Thyroid gland (tissue), 4 donors: ENCODE results near the gene RAB20. TPM values are rescaled to one million over a fixed set of nuclear protein-coding genes. Genes with fewer than 3 reads are reported as not detected.

Source experiments
- DNase-seq, 2 donors: peaks; one replicate each; pipeline ENCODE4 v3.0.0-alpha.2; 2019
- H3K27ac ChIP-seq, 3 donors: fragments of 200-600 bp; sonication (generic); 1 replicate in 2 of 3; 2 replicates in 1 of 3; pipeline ENCODE4 v1.5.1; 2016 to 2019; ENCODE audit warnings: mild to moderate bottlenecking in 1 of 3, moderate library complexity in 1 of 3
- H3K27me3 ChIP-seq: fragments of 200-600 bp; sonication (generic); one replicate; pipeline ENCODE4 v1.5.1; 2019
- H3K36me3 ChIP-seq, 2 donors: fragments of 200-600 bp; sonication (generic); one replicate each; pipeline ENCODE4 v1.5.1; 2016 to 2019
- H3K4me1 ChIP-seq, 2 donors: fragments of 200-600 bp; sonication (generic); one replicate each; pipeline ENCODE4 v1.5.1; 2017 to 2019
- H3K4me3 ChIP-seq, 3 donors: fragments of 200-600 bp; sonication (generic); replicated peaks in 1 of 3; 1 replicate in 2 of 3; 2 replicates in 1 of 3; pipeline ENCODE4 v1.5.1; 2016; ENCODE audit warnings: mild to moderate bottlenecking in 1 of 3
- H3K9me3 ChIP-seq: fragments of 200-600 bp; sonication (generic); one replicate; pipeline ENCODE4 v1.5.1; 2017
- POLR2A ChIP-seq, 2 donors: fragments of 450-650 bp; IDR thresholded peaks; one replicate each; pipeline ENCODE4 v1.6.1; 2017; ENCODE audit warnings: antibody characterized with exemption in 2 of 2, mild to moderate bottlenecking in 2 of 2, moderate library complexity in 1 of 2
- WGBS, 2 donors: methylation state at CpG; one replicate each; pipeline ENCODE4 v1.1.5; 2017; 5-methylcytosine and 5-hydroxymethylcytosine counted together
- intact Hi-C: fragments of 100-400 bp; cut with DNase I; formaldehyde crosslinking; loops from one replicate; pipeline ENCODE4 v1.15.1; 2023
- total RNA-seq, 4 donors: library from RNA; depleted of rRNA; stranded (reverse); fragments of >200 nt; gene quantifications; one replicate each; pipeline ENCODE4 v1.2.3, GENCODE V29; 2016
- TF ChIP-seq, protein P1 (sequence below), 6 experiments: fragments of 200-600 bp in 3 of 6; fragments of 450-650 bp in 3 of 6; sonication (generic) in 3 of 6; IDR thresholded peaks; one replicate each; pipeline ENCODE4 v1.5.1; 2016 to 2019; ENCODE audit warnings: antibody characterized with exemption in 6 of 6, mild to moderate bottlenecking in 2 of 6, inconsistent platforms in 1 of 6, moderate library complexity in 1 of 6

RAB20 gene
- total RNA-seq, 4 donors from 2014 or later = 21.0 to 60.5 (median 43.5) TPM

GRCh38 chr13:110509971-110510786, 51.3 kb downstream of the RAB20 start:
- Histone ChIP-seq H3K4me1 (peaks cover 26% of the 10 kb centered on the region in 2 donors), H3K4me3 (no peak overlapping the region), H3K9me3 (no peaks in the 10 kb centered on the region), H3K27me3 (no peaks in the 10 kb centered on the region), H3K36me3 (peaks cover 37 to 50% of the 10 kb centered on the region in 2 donors), H3K27ac (no peak overlapping the region)
- no peak for DNase-seq
- TF ChIP-seq, protein P1, sequence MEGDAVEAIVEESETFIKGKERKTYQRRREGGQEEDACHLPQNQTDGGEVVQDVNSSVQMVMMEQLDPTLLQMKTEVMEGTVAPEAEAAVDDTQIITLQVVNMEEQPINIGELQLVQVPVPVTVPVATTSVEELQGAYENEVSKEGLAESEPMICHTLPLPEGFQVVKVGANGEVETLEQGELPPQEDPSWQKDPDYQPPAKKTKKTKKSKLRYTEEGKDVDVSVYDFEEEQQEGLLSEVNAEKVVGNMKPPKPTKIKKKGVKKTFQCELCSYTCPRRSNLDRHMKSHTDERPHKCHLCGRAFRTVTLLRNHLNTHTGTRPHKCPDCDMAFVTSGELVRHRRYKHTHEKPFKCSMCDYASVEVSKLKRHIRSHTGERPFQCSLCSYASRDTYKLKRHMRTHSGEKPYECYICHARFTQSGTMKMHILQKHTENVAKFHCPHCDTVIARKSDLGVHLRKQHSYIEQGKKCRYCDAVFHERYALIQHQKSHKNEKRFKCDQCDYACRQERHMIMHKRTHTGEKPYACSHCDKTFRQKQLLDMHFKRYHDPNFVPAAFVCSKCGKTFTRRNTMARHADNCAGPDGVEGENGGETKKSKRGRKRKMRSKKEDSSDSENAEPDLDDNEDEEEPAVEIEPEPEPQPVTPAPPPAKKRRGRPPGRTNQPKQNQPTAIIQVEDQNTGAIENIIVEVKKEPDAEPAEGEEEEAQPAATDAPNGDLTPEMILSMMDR (IDR thresholded peaks at IDR 0.05) = no peak
- no peak for TF ChIP-seq POLR2A (IDR thresholded peaks at IDR 0.05)
- intact Hi-C loops = loop anchor here (10.0 kb wide), 1 partner anchor 55 kb away; the partner anchor contains the start of gene RAB20
- 67 to 72% methylated on average over 18 of the region's 18 CpGs for WGBS, 2 donors

DNA sequence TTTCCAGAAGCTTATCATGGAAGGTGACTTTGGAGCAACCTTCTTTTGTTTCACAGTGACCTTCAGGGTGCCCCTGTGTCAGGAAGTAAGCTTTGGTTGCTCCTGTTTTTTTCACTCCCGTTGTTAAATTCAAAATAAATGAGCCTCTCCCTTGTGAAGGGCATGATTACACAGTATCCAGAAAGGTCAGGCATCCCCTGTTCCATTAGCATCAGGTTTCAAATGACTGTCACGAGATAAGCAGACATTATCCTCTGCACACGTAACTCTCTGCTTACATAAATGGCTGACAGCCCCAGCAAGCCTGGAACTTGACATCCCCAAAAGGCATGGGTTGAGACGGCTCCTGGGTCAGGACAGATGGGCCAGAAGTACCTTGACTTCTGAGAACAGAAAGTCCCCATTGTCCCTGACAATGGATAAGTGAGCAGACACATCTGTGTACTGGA, 52.0 kb downstream of the RAB20 start:
- Histone ChIP-seq H3K36me3 (peaks cover 37 to 53% of the 10 kb centered on the region in 2 donors), H3K27ac (no peak overlapping the region), H3K4me3 (no peak overlapping the region), H3K27me3 (no peaks in the 10 kb centered on the region), H3K9me3 (no peaks in the 10 kb centered on the region), H3K4me1 (peaks cover 26% of the 10 kb centered on the region in 2 donors)
- no peak for DNase-seq
- TF ChIP-seq POLR2A (IDR thresholded peaks at IDR 0.05) = no peak
- TF ChIP-seq, protein P1 (IDR thresholded peaks at IDR 0.05) = no peak
- 71 to 77% methylated on average over 4 of the region's 4 CpGs for WGBS, 2 donors
- intact Hi-C loops = loop anchor here (10.0 kb wide), 1 partner anchor 55 kb away; the partner anchor contains the start of gene RAB20

DNA sequence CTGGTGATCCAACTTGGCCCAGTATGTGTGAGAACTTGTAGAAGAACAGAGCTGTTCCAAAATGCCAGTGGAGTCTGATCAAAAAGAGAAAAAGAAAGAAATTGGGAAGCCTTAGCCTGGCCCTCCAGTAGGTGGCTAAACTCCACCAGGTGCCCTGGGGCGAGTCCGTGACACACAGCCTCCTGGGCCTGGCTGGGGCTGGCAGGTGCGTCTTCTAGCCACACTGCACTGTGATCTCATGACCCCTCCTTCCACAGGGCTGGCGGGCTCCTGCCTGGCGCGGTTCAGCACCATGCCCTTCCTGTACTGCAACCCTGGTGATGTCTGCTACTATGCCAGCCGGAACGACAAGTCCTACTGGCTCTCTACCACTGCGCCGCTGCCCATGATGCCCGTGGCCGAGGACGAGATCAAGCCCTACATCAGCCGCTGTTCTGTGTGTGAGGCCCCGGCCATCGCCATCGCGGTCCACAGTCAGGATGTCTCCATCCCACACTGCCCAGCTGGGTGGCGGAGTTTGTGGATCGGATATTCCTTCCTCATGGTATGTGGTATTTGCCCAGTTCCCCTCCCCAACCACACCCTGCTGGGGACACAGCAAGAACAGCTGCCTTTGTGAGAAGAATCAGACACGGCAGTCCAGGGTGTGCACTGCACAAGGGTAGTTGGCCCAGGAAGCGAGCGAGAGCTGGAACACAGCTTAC, 53.7 kb downstream of the RAB20 start:
- WGBS, 2 donors = 91 to 95% methylated on average over 23 of the region's 23 CpGs

DNA sequence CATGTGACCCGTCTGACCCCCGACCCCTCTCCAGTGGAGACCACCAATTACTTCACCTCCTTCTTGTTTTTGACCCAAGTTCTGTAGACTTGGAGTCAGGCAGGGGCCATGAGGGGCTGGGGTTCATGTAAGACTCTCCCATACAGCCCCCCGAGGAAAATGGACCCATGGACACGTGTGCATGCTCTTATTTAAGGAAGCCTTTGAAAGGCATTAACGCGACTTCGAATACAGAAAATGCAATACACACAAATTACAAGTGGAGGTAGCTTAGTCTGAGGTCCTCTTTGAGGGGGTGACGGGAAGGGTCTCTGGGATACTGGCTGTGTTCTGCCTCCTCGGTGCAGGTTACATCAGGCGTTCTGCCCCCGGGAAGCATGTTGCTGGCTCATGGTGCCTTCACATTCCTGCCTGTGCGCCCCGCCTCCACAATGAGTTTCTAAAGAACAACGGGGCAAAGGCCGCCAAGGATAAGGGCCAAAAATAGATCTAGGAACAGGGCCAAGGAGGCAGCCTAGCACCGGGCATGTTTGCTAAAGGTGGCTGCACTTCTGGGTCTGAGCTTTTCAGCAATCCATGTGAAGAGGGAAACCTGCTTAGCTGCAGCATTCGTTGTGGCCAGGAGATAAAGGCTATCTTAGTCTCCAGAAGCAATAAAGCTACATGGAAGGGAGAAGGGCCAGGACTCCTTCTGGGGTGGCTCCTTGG, 54.5 kb downstream of the RAB20 start:
- Histone ChIP-seq H3K4me3 (no peak overlapping the region), H3K27me3 (no peaks in the 10 kb centered on the region), H3K9me3 (no peaks in the 10 kb centered on the region), H3K36me3 (peaks cover 47 to 68% of the 10 kb centered on the region in 2 donors), H3K4me1 (peaks cover 26% of the 10 kb centered on the region in 2 donors), H3K27ac (peak overlapping the region; percentile 69 to 92 (median 90))
- intact Hi-C loops = loop anchor here (10.0 kb wide), 1 partner anchor 58 kb away; the partner anchor contains the start of gene RAB20
- WGBS, 2 donors = 43 to 57% methylated on average over 17 of the region's 17 CpGs
- TF ChIP-seq POLR2A (IDR thresholded peaks at IDR 0.05) = peak in 1 of 2 donors; percentile 25
- TF ChIP-seq, protein P1 (IDR thresholded peaks at IDR 0.05) = peak in 1 of 6 experiments; percentile 9
- peak; percentile 95 to 97 for DNase-seq

More for the DNA sequence above, 53.7 kb downstream of the RAB20 start:
- H3K4me3 ChIP-seq = no peak overlapping the region
- H3K4me1 ChIP-seq = peaks cover 26% of the 10 kb centered on the region in 2 donors
- intact Hi-C loops = loop anchor here (10.0 kb wide), 1 partner anchor 57 kb away; the partner anchor contains the start of gene RAB20
- peak; percentile 48 to 75 for DNase-seq
- TF ChIP-seq, protein P1 (IDR thresholded peaks at IDR 0.05) = peak in 3 of 6 experiments; percentile 32 to 50 (median 43)
- no peak for TF ChIP-seq POLR2A (IDR thresholded peaks at IDR 0.05)
- peaks cover 48 to 68% of the 10 kb centered on the region in 2 donors for H3K36me3 ChIP-seq
- H3K27me3 ChIP-seq = no peaks in the 10 kb centered on the region
- H3K9me3 ChIP-seq = no peaks in the 10 kb centered on the region
- H3K27ac ChIP-seq = peak overlapping the region; percentile 69 to 92 (median 90)
